ENCODE data around the gene PPIL1.
"Not testable (repeated sequence)": the region's sequence is repeated elsewhere in the genome, so short reads cannot be mapped to it uniquely, and the experiment has no call there.

PPIL1 gene

GRCh38 chr6:36815962-36816735 lies 58.5 kb downstream of the PPIL1 start:
- DNase-seq (ENCODE audit: low spot score): no peak

GRCh38 chr6:36814249-36814648 lies 60.4 kb downstream of the PPIL1 start:
- no peak for DNase-seq (ENCODE audit: low spot score)

- DNase-seq (ENCODE audit: low spot score): no peak
Measured at GRCh38 chr6:36813526-36813925, 61.1 kb downstream of the PPIL1 start.

GRCh38 chr6:36813047-36813446 lies 61.6 kb downstream of the PPIL1 start:
- not testable (repeated sequence) for DNase-seq (ENCODE audit: low spot score)

- no peak for DNase-seq (ENCODE audit: low spot score)
Measured at GRCh38 chr6:36809941-36810803, 64.4 kb downstream of the PPIL1 start.

GRCh38 chr6:36809156-36809555 lies 65.4 kb downstream of the PPIL1 start:
- DNase-seq (ENCODE audit: low spot score): no peak

GRCh38 chr6:36808634-36809033 lies 66.0 kb downstream of the PPIL1 start:
- DNase-seq (ENCODE audit: low spot score): no peak

- no peak for DNase-seq (ENCODE audit: low spot score)
Measured at GRCh38 chr6:36807750-36808149, 66.9 kb downstream of the PPIL1 start.

GRCh38 chr6:36807143-36807542 lies 67.5 kb downstream of the PPIL1 start:
- no peak for DNase-seq (ENCODE audit: low spot score)

GRCh38 chr6:36805917-36806316 lies 68.7 kb downstream of the PPIL1 start:
- DNase-seq (ENCODE audit: low spot score): no peak

GRCh38 chr6:36805096-36805797 lies 69.4 kb downstream of the PPIL1 start:
- DNase-seq (ENCODE audit: low spot score): no peak

Measured in left forelimb (tissue), 1 donor.